Measurements from ENCODE around the gene KDM4B. TPM values are rescaled to one million over a fixed set of nuclear protein-coding genes. Genes with fewer than 3 reads are reported as not detected.

KDM4B gene
- total and polyA plus RNA-seq, 2 donors (not counting 1 experiment from before 2014, with no cell fraction given): 6.4 to 14.4 TPM

GRCh38 chr19:5130371-5131030 lies 161.6 kb downstream of the KDM4B start:
- Histone ChIP-seq H3K9me3 (ENCODE audit: control insufficient read depth, insufficient read depth, low read depth, low read length) (no peaks in the 10 kb centered on the region), H3K9ac (ENCODE audit: insufficient read depth, low read length) (no peak overlapping the region), H3K27me3 (ENCODE audit: control insufficient read depth, insufficient read depth, low read length) (no peaks in the 10 kb centered on the region), H3K79me2 (ENCODE audit: control insufficient read depth, insufficient read depth, low read length) (no peaks in the 10 kb centered on the region), H3K4me2 (ENCODE audit: extremely low read depth, insufficient read depth, low read length) (no peak overlapping the region), H3K27ac (ENCODE audit: insufficient read depth, low read length) (no peak overlapping the region), H4K20me1 (ENCODE audit: control insufficient read depth, extremely low read depth, insufficient read depth, low read length) (no peaks in the 10 kb centered on the region), H3K4me1 (ENCODE audit: control insufficient read depth, extremely low read depth, insufficient read depth, low read length) (no peaks in the 10 kb centered on the region), H3K36me3 (ENCODE audit: control insufficient read depth, insufficient read depth, low read length) (peaks cover 2% of the 10 kb centered on the region), H2AFZ (ENCODE audit: low read length) (no peak overlapping the region), H3K4me3 (replicated peaks in 1 of 4; ENCODE audit: control extremely low read depth in 1 of 4, insufficient read depth in 1 of 4, low read depth in 3 of 4, low read length in 4 of 4) (no peak overlapping the region)
- TF ChIP-seq EZH2 (IDR thresholded peaks at IDR 0.05; ENCODE audit: low read length, missing control alignments) (no peak), CTCF (conservative IDR thresholded peaks at IDR 0.05 in 1 of 2, IDR thresholded peaks at IDR 0.05 in 1 of 2; ENCODE audit: low read depth in 1 of 2, low read length in 2 of 2) (no peak)
- DNase-seq (ENCODE audit: low read depth in 2 of 2): no peak

DNA sequence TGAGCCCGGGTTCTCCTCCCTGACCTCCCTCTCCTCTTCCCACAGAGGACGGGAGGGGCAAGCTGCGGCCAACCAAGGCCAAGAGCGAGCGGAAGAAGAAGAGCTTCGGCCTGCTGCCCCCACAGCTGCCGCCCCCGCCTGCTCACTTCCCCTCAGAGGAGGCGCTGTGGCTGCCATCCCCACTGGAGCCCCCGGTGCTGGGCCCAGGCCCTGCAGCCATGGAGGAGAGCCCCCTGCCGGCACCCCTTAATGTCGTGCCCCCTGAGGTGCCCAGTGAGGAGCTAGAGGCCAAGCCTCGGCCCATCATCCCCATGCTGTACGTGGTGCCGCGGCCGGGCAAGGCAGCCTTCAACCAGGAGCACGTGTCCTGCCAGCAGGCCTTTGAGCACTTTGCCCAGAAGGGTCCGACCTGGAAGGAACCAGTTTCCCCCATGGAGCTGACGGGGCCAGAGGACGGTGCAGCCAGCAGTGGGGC lies 162.2 kb downstream of the KDM4B start:
- TF ChIP-seq CTCF (conservative IDR thresholded peaks at IDR 0.05 in 1 of 2, IDR thresholded peaks at IDR 0.05 in 1 of 2; ENCODE audit: low read depth in 1 of 2, low read length in 2 of 2) (no peak), EZH2 (IDR thresholded peaks at IDR 0.05; ENCODE audit: low read length, missing control alignments) (no peak)
- no peaks in the 10 kb centered on the region for H3K79me2 ChIP-seq (ENCODE audit: control insufficient read depth, insufficient read depth, low read length)
- no peak for DNase-seq (ENCODE audit: low read depth in 2 of 2)
- H4K20me1 ChIP-seq (ENCODE audit: control insufficient read depth, extremely low read depth, insufficient read depth, low read length): no peaks in the 10 kb centered on the region
- H2AFZ ChIP-seq (ENCODE audit: low read length): no peak overlapping the region
- H3K27me3 ChIP-seq (ENCODE audit: control insufficient read depth, insufficient read depth, low read length): no peaks in the 10 kb centered on the region
- no peak overlapping the region for H3K4me2 ChIP-seq (ENCODE audit: extremely low read depth, insufficient read depth, low read length)
- no peak overlapping the region for H3K27ac ChIP-seq (ENCODE audit: insufficient read depth, low read length)
- no peaks in the 10 kb centered on the region for H3K4me1 ChIP-seq (ENCODE audit: control insufficient read depth, extremely low read depth, insufficient read depth, low read length)
- no peak overlapping the region for H3K4me3 ChIP-seq (replicated peaks in 1 of 4; ENCODE audit: control extremely low read depth in 1 of 4, insufficient read depth in 1 of 4, low read depth in 3 of 4, low read length in 4 of 4)
- no peaks in the 10 kb centered on the region for H3K9me3 ChIP-seq (ENCODE audit: control insufficient read depth, insufficient read depth, low read depth, low read length)
- peaks cover 2% of the 10 kb centered on the region for H3K36me3 ChIP-seq (ENCODE audit: control insufficient read depth, insufficient read depth, low read length)
- H3K9ac ChIP-seq (ENCODE audit: insufficient read depth, low read length): no peak overlapping the region

- TF ChIP-seq CTCF (conservative IDR thresholded peaks at IDR 0.05 in 1 of 2, IDR thresholded peaks at IDR 0.05 in 1 of 2; ENCODE audit: low read depth in 1 of 2, low read length in 2 of 2): no peak
- TF ChIP-seq EZH2 (IDR thresholded peaks at IDR 0.05; ENCODE audit: low read length, missing control alignments): no peak
Measured at GRCh38 chr19:5131506-5132205, 162.7 kb downstream of the KDM4B start.

More at GRCh38 chr19:5131506-5132205, 162.7 kb downstream of the KDM4B start:
- H3K4me3 ChIP-seq (replicated peaks in 1 of 4; ENCODE audit: control extremely low read depth in 1 of 4, insufficient read depth in 1 of 4, low read depth in 3 of 4, low read length in 4 of 4): no peak overlapping the region
- H3K36me3 ChIP-seq (ENCODE audit: control insufficient read depth, insufficient read depth, low read length): peaks cover 2% of the 10 kb centered on the region
- no peaks in the 10 kb centered on the region for H3K79me2 ChIP-seq (ENCODE audit: control insufficient read depth, insufficient read depth, low read length)
- no peaks in the 10 kb centered on the region for H3K27me3 ChIP-seq (ENCODE audit: control insufficient read depth, insufficient read depth, low read length)
- H3K9ac ChIP-seq (ENCODE audit: insufficient read depth, low read length): no peak overlapping the region
- H2AFZ ChIP-seq (ENCODE audit: low read length): no peak overlapping the region
- no peak for DNase-seq (ENCODE audit: low read depth in 2 of 2)
- H3K4me1 ChIP-seq (ENCODE audit: control insufficient read depth, extremely low read depth, insufficient read depth, low read length): no peaks in the 10 kb centered on the region
- no peak overlapping the region for H3K4me2 ChIP-seq (ENCODE audit: extremely low read depth, insufficient read depth, low read length)
- H4K20me1 ChIP-seq (ENCODE audit: control insufficient read depth, extremely low read depth, insufficient read depth, low read length): no peaks in the 10 kb centered on the region
- H3K9me3 ChIP-seq (ENCODE audit: control insufficient read depth, insufficient read depth, low read depth, low read length): no peaks in the 10 kb centered on the region
- no peak overlapping the region for H3K27ac ChIP-seq (ENCODE audit: insufficient read depth, low read length)
